Stimulated activated CD8-positive, alpha-beta memory T cell treated with anti-CD3 and anti-CD28 coated beads, Interleukin-4, amount 100 ng/mL, for 4 hours (primary cell): Measurements from ENCODE around the gene BMPR1B.

Experiments
- DNase-seq, 2 donors: peaks; one replicate each; pipeline ENCODE4 v3.0.0-alpha.2; 2020; ENCODE audit warnings: low read depth in 2 of 2, low spot score in 1 of 2

Gene BMPR1B

DNA sequence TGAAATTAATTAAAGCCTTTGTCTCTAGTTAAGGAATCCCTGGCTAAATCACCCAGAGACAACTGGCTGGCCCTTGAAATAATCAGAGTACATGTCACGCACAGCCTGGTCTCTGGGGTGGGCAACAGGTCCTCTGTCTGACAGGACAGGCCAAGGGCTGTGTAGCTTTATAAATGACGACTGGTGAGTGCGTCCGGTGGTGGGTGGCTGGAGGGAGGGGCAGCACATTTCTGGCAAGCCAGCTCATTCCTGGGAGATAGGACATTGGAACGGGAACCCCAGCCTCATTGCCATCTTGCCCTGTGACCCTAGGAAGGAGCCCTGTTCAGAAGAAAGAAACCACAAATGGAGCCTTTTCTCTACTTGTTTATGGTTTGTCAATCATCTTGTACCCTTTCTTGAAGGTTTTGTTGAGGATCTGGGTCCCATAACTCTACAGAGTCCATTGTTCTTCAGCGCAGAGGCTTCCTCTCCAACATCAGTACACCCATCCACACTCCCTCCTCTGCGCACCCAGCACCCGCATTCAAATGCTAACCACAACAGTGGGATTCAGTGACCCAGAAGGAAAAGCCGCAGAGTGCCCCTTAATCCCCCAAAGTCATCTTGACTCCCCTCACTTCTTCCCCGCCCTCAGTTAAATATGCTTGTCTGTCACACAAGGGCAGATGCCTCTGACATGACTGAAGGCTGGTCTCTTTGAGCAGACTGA lies 422.9 kb downstream of the BMPR1B start:
- no peak for DNase-seq

DNA sequence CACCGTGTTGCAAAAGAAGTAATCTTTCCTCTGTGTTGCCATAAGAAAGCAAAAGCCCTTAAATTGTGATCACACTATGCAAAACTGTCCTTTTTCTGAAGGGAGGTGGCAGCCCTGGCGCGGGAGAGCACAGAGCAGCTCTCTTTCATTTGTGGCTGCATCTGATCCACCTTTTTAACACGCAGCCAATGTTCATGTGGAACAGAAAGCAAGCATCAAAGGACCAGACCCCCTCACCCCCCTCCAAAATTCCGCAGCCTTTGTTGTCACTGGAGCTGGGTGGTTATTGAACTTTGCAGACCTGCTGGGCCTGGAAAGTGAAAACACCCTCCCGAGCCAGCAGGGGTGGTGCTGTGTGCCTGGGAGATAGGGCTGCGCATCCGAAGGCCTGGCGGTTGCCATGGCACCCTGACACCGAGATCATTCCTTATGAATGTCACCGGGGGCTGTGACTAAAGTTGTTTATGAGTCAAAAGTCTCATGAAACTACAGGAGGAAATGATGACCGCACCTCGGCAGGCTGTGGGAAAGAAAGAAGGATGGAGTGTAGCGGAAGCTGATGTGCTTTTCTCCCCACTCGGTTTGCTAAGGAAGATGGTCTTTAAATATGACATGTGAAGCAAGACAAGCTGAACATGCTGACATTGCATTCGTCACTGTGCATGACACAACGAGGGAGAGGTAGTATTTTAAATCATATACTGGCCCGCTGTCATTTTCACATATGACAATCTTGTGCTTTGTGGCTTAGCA lies 423.7 kb downstream of the BMPR1B start:
- DNase-seq = no peak

DNA sequence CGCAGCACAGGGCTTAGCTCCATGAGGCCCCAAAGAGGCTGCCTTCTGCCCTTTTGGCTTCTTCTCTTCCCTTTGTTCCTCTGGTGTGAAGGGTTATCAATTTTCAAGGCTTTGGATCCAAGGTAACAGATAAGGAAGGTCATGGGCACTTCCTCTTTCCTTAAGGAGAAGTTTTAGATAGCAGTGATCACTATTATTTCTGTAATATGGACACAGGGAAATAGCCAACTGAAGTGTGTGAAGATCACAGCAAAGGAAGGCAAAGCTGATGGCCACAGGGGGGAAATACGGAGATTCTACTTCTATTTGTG lies 424.2 kb downstream of the BMPR1B start:
- DNase-seq = no peak

DNA sequence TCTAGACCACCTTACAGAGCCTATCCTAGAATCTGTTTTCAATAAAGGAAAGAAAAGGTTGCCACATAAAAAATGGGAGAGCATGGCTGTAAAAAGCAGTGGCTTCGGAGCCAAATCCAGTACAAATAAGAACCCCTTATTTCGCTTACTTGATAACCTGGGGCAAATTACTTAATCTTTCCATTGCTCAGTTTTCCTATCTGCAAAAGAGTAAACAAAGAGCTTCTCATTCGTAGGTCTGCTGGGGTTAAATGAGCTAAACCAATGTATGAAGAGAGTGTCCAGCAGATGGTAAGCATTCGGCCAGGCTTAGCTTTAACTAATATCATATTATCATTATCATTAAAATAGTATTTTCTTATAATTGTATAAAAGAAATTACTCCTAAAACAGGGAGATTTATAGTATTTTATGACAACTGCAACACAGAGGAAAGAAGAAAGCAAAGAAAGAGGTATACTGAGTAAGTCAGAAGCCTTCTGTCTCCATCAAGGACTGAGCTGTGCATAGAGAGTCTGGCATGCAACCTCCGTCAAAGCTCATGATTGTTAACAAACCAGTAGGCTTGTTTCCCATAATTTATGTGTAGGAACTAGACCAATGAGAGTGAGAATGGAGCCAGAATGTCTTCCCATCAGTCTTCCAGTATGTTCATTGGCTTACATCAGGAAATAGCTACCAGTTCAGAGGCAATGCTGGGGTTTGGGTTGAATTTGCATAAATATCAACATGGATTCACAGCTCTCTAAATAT lies 426.1 kb downstream of the BMPR1B start:
- DNase-seq = no peak

DNA sequence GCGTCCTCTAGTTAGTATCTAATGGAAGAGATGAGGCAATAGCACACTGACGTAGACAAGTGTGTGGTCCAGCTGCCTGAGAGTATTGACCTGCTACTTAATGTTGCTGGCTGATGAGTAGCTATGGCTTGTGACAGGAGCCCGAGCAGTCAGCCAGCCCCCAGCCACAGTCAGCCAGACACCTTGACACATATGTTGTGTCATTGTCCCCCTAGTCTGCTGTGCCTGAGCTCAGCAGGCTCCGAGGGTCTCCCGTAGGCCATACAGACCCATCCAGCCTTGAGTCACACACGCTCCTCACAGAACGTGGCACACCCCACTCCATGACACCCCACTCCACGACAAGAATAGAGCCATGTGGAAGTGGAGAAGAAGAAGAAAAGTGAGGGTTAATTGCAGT lies 428.9 kb downstream of the BMPR1B start:
- DNase-seq = no peak

DNA sequence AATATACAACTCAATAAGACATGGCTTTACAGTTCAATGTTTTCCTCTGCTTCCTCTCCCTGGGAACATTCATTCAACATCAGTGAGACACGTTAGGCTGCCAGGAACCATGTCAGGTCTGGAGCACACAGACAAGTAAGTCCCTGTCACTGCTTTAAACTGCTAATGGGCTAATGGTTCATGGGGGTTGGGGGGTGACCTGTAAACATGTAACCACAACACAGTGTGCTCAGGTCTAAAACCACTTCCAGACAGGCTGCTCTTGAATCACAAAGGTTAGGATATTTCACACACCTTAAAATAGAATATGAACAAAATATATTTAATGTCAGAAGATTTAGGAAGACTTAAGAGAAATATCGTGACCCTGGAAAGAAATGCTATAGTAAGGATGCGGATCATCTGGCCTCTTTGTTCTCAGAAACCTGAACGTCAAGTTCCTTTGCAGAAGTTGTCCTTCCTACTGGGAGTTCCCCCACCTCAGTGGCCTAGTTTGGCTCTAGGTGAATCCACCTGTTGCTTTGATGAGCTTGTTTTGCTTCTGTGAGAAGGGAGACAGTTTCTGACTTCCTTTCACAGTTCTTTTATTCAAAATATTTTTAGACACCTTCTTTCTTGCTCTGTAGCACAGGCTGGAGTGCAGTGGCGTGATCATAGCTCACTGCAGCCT lies 431.1 kb downstream of the BMPR1B start:
- no peak for DNase-seq

DNA sequence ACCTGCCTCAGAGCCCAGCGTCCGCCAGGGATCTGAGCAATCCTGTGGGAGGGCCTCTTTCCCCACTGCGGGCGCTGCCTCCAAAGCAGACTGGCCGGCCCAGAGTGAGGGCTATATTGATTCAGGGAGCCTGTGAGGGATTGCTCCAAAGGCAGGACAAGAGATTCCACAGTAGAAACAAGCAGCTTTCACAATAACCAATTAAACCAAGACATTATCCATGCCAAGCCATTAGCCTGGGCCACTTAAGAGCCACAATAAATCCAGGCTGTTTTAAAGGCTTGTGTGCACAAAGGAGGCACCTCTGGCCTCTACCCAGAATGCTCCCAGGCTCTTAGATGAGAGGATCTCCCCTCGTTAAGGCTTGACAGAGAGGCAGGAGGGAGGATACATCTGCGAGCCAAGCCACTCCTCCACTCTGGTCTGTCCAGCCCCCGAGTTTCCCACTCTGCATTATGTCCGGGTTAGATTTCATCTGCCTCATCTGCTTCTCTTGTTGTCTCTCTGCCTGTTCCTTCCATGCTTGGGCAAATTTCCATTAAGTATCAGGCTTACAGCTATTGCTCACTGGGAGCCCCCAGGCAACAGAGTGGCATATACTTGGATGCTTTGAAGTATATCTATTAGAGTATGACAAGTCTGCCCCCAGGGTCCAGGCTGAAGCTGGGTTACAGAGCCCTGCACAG lies 433.1 kb downstream of the BMPR1B start:
- no peak for DNase-seq

DNA sequence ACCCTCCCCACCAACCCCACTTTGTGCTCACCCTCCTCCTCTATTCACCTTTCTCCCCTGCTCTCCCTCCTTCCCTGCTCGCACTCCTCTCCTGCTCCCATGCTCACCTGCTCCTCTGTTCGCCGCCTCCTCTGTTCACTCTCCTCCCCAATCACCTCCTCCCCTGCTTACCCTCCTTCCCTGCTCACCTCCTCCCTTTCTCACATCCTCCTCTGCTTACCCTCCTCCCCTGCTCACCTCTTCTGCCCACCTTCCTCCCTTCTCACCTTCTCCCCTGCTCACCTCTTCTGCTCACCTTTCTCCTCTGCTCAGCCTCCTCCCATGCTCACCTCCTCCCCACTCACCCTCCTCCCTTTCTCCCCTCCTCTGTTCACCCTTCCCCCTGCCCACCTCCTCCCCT lies 433.8 kb downstream of the BMPR1B start:
- DNase-seq = no peak

DNA sequence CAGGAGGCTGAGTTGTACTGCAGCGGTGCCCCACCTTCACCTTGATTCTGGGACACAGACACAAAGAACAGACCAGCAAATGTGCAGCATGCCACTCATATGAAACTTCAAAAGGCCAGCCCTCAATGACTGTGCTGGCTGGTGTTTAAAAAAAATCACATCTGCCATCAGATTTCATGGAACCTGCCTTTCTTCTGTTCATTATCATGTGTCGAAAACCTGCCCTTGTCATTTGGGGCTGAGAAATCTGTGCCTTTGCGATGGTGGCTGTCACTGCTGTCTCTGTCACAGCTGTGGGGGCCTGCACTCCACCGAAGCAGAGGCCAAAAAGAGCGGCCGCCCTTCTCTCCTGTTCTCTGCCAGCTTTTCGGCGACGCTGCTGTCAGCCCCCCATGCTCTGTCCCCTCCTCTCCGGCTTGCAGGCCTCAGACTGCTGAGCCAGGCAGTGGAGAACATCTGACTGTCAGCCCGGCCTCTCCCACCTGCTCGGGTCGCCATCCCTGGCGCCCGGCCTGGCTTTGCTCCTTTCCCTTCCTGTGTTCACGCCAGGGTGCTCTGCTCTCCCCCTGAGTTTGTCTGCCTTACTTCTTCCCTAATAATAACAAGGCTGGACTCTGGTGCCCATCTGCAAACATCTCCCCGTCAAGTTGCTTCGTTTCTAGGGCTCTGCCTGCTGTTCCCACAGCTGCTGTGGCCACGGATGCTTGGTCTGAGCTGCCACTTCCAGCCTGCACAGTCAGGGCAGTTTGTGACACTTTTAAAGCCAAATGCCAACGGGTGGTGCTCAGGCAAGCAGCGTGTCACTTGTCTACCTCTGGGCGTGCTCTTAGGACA lies 435.9 kb downstream of the BMPR1B start:
- DNase-seq = no peak

DNA sequence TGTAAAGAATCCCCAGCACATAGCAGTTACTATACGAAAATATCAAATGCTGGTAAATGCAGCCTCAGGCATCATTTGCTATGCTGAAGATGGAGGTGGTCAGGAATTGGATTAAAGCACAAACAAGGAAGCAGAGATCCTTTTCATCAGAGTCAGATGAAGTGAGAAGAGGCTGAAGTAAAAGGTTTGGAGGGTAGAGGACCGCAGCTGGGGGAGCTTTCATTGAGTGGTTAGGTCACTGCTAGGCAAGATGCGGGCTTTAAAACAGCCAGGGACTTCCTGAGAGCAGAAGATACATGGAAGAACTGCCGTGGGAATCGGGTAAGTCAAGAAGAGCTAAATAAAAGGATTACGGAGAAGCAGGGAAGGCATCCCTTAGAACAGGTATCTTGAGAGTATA lies 439.6 kb downstream of the BMPR1B start:
- no peak for DNase-seq

DNA sequence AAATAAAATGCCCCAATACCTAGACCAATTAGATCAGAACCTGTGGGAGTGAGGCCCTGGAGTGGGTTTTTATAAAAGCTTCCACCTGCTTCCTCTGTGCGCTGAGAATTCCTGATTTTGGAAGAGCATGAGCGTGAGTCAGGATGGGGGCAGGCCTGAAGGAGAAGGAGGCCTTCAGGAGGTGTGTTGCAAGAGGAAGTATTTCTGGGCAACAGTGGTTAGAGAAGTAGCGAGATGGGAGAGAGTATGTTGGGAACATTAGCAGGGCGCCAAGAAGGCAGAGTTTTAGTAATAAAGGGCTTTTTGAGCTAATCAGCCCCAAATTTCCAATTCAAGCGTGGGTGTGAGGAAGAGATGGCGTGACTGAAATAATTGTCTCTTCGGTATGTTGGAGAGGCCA lies 441.2 kb downstream of the BMPR1B start:
- no peak for DNase-seq

DNA sequence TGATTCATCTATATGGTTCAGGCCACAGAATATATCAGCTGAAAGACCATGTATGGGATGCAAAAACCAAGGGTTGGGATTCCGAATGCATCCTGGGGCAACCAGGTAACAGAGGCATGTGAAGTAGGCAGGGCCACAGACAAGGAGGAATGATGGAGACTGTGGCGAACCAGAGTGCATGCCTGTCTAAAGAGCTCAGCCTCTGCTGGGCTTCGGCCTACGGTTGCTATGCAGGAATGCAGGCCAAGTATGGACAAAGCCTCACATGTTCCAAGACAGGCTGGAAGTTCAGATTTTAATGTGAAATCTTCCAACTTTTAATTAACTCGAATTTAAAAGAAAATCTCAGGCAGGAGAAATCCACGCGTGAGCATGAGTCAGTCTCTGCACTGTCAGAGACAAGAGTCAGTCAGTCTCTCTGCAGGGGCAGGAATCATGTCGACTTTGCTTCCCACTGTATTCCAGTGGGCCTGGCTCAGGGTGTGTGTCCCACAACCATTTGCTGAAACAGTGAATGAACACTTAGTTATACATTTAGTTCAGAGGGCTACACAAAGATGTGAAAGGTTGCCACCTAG lies 446.6 kb downstream of the BMPR1B start:
- DNase-seq = no peak

DNA sequence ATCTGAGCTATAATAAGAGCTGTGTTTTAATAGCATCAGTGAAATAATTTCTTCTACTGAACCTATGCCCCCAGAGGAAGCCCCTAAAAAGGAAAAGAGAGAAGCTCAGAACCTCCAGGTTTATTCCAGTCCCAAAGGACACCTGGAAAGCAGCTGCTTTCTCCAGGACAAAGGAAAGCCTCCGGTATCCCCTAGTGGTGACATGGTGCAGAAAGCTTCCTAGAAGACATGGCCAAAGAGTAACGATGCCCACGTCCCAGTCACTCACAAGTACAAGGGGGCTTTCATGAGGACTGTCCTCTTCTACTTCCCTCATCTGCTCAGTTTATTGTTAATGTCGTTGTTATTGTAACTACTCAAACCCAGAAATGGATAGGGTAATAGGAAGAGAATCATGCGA lies 447.1 kb downstream of the BMPR1B start:
- DNase-seq = no peak
